ENCODE data around the gene SAMD9L. TPM values are rescaled to one million over a fixed set of nuclear protein-coding genes. Genes with fewer than 3 reads are reported as not detected.
A peak's percentile ranks its signal among the peaks of the same experiment; 100 is the strongest.

The SAMD9L gene
- 64.4 TPM for total RNA-seq
- long read RNA-seq, full-length matches to known transcripts: 25 of 40 reads
- long read RNA-seq, partial matches to known transcripts: 1 of 40 reads
- long read RNA-seq, other reads (novel, unspliced or antisense): 14 of 40 reads

GRCh38 chr7:93148144-93148543 is at the start of gene SAMD9L:
SAMD9L (minus strand) TSS chr7:93148385; CDS start chr7:93135971, 12,414 bp downstream.
- Histone ChIP-seq H3K4me1 (peaks cover 20% of the 10 kb centered on the region), H3K4me3 (peak within 1 kb of the TSS; percentile 64), H3K9me3 (no peaks in the 10 kb centered on the region), H3K36me3 (peaks cover 28% of the 10 kb centered on the region), H3K27ac (peak within 1 kb of the TSS; percentile 64), H3K27me3 (ENCODE audit: low read depth) (no peaks in the 10 kb centered on the region)
- DNase-seq (no peak), ATAC-seq (peak; percentile 68 to 87)
- intact Hi-C loops (cut with DNase I): no loop called here
- TF ChIP-seq CTCF (IDR thresholded peaks at IDR 0.05): no peak

- Histone ChIP-seq H3K27me3 (ENCODE audit: low read depth) (no peaks in the 10 kb centered on the region), H3K36me3 (no peaks in the 10 kb centered on the region), H3K27ac (no peak overlapping the region), H3K4me3 (no peak overlapping the region), H3K9me3 (no peaks in the 10 kb centered on the region), H3K4me1 (no peaks in the 10 kb centered on the region)
- intact Hi-C loops (cut with DNase I): no loop called here
- ATAC-seq (peak; percentile 27 to 49), DNase-seq (peak; percentile 47)
- no peak for TF ChIP-seq CTCF (IDR thresholded peaks at IDR 0.05)
Measured at GRCh38 chr7:93196336-93196735, 48.2 kb upstream of the SAMD9L start.

GRCh38 chr7:93194386-93194785 is 46.2 kb upstream of the SAMD9L start:
- ATAC-seq (no peak), DNase-seq (no peak)
- no peak for TF ChIP-seq CTCF (IDR thresholded peaks at IDR 0.05)
- Histone ChIP-seq H3K4me3 (no peak overlapping the region), H3K4me1 (no peaks in the 10 kb centered on the region), H3K27ac (no peak overlapping the region), H3K36me3 (no peaks in the 10 kb centered on the region), H3K27me3 (ENCODE audit: low read depth) (no peaks in the 10 kb centered on the region), H3K9me3 (no peaks in the 10 kb centered on the region)
- intact Hi-C loops (cut with DNase I): no loop called here

- Histone ChIP-seq H3K4me1 (no peaks in the 10 kb centered on the region), H3K4me3 (no peak overlapping the region), H3K27me3 (ENCODE audit: low read depth) (no peaks in the 10 kb centered on the region), H3K27ac (no peak overlapping the region), H3K36me3 (no peaks in the 10 kb centered on the region), H3K9me3 (no peaks in the 10 kb centered on the region)
- intact Hi-C loops (cut with DNase I): no loop called here
- DNase-seq: no peak
- ATAC-seq: no peak
- no peak for TF ChIP-seq CTCF (IDR thresholded peaks at IDR 0.05)
Measured at GRCh38 chr7:93188870-93189634, 40.9 kb upstream of the SAMD9L start.

GRCh38 chr7:93185303-93186027 is 37.3 kb upstream of the SAMD9L start:
- Histone ChIP-seq H3K9me3 (no peaks in the 10 kb centered on the region), H3K27me3 (ENCODE audit: low read depth) (no peaks in the 10 kb centered on the region), H3K4me3 (no peak overlapping the region), H3K4me1 (no peaks in the 10 kb centered on the region), H3K27ac (no peak overlapping the region), H3K36me3 (no peaks in the 10 kb centered on the region)
- intact Hi-C loops (cut with DNase I): no loop called here
- no peak for ATAC-seq
- no peak for TF ChIP-seq CTCF (IDR thresholded peaks at IDR 0.05)
- no peak for DNase-seq
